IPS-NIHi7 (cell line): ENCODE results near the gene KLF16.

Experiments
- DNase-seq: peaks from one replicate; pipeline ENCODE4 v3.0.0; 2012; ENCODE audit warnings: mixed read lengths; ENCODE audit errors: extremely low spot score

The KLF16 gene

DNA sequence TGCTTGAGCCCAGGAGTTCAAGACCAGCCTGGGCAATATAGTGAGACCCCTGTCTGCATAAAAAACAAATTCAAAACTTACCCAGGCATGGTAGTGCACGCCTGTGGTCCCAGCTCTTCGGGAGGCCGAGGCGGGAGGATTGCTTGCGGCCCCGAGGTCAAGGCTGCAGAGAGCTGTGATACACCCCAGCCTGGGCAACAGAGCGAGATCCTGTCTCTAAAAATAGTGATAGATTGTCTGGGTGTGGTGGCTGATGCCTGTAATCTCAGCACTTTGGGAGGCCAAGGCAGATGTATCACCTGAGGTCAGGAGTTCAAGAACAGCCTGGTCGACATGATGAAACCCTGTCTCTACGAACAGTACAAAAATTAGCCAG, 4.0 kb upstream of the KLF16 start:
- DNase-seq = no peak

DNA sequence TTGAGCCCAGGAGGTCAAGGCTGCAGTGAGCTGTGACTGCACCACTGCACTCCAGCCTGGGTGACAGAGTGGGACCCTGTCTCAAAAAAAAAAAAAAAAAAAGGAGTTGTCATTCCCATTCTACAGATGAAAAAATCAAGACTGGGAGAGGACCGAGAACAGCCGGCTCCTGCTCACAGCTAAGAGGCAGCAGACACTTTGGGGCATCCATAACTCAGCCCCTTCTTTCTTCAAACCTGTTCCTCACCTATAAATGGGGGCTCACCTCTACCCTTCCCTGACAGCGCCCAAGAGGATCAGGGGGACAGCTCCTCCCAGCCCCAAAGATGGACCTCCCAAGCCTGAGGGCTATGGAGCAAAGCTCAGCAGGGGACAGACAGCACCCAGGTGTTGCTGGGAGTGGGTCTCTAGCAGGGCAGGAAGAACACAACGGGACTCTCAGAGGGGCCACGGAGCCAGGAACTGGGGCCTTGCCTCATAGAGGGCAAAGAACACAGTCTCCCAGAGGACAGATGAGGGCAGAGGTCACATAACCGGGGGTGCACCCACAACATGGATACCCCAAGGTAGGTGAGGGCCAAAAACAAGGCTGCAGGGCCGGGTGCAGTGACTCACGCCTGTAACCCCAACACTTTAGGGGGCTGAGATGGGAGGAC, 3.4 kb upstream of the KLF16 start:
- DNase-seq = no peak

DNA sequence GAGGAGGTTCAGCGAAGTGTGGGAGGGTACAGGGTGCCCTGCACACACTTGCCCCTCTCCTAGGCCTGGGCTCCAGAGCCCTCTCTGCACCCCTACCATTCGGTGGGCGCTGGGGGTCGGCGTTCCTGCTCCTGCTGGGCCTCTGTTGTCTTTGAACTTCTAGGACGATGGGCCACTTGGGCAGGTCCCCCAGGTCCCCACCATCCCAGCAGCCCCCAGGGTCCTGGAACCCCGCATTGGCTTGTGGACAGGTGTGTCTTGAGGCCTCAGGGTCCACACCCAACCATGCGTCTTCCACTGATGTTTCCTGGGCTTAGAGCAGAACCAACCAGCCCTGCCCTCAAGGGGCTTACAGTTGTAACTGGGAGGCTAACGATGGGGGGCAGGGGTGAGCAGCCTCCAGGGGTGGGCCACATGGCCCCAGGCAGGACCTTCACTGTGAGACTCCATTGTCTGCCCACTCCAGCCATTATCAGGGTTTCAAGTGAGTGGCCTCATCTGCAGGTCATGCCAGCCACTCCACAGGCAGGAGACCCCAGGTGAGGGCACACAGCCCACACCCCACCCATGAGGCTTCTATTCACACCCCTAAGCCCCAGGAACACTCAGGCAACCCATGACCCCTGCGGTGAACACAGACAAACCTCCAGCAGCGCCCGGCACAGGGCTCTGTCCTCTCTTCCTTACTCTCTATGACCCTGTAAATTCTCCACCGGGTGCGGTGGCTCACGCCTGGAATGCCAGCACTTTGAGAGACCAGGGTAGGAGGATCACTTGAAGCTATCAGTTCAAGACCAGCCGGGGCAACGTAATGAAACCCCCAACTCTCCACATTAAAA, 2.0 kb upstream of the KLF16 start:
- no peak for DNase-seq

DNA sequence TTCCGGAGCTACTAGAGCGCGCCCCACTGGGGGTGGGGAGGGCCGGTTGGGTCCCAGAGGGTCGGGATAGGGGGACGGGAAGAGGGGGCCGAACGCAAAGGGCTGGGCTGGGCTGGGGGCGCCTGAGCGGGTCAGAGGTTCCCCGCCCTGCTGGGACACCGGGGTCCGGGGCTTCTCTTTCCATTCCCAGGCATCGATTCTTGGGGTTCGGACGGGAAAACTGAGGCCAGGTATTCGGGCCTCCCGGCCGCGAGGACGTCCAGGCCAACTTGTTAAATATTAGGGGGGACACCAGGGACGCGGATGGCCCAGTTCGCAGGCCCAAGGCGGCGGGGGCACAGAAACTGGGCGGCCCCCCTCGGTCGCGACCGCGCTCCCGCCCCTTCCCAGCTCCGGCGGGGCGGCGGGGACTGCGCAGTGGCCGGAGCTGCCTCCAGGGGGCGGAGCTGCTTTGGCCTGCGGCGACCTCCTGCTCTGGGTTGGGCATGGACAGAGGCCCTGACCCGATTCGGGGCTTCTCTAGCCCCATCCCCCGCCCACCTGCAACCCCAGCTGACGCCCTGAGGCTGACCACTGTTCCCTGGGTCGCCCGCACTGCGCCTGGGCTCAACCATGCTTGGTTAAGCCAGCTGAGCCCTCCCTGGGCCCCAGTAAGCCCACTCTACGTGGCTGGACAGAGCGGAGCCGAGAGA, 1.2 kb upstream of the KLF16 start:
- DNase-seq = peak; percentile 86

DNA sequence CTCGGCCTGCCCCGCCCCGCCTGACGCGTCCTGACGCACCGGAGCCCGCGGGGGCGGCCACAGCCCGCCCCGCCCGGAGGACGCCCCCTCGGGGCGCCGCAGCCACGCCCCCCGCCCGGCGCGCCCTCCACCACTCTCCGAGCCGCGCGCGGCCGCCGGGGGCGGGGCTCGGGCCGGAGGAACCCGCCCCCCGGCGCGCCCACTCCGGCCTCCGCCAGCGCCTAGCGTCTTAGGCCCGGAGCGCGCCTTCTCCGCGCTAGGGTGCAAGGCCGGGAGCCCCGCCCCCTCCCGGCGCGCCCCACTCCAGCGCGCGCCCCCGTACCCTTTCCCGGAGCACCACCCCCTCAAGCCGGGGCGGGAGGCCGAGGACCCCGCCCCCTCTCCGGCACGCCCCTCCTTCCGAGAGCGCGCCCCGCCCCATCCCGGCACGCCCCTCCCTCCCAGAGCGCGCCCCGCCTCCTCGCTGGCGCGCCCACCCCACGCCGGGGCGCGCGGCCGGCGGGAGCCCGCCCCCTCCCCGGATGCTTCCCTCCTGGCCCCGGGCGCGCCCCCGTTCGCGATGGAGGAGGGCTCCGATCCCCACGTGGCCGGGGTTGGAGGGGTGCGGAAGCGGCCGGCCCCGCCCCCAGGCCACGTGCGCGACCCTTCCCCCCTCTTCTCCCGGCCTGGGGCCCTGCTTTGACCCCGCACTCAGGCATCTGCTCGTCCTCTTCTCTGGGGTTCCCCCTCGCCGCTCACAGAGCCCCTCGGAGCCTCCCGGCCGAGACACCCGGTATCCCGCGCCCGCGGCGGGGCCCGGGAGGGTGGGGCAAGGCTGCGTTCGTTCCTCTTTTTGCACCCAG, 480 bp upstream of the KLF16 start:
- peak; percentile 91 for DNase-seq

DNA sequence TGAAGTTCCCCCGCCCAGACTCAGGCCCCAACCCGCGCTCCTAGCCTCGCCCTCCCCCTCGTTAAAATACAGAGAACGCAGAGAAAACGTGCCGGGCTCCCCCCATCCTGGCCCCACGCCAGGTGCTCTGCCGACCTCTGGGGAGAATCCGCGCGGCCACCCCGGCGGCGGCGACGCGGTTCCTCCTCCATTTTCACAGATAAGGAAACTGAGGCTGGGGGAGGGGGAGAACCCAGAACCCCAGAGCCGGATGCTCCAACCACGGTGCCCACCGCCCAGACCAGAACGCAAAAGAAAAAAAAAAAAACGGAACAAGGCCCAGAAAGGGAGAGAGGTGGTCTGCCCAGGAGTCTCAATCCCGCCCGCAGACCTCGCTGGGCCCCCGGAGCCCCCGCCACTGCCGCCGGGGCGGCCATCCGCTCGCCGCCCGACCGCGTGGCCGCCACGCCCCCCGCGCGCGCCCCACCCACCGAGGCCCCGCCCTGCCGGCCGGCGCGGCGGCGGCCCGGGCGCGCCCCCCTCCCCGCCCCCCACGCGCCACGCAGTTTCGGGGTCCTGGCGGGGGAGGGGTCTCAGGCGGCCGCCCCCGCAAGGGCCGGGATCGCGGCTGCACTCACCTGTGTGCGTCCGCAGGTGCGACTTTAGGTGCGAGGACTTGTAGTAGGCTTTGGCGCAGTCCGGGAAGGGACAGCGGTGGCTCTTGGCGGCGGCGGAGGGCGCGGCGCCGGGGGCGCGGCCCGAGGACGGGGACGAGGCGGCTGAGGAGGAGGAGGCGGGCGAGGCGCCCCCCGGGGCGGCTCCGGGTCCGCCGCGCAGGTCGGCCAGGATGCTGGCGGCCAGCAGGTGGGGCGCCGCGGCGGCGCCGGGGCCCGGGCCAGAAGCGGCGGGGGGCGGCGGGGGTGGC, 703 bp downstream of the KLF16 start:
- no peak for DNase-seq

DNA sequence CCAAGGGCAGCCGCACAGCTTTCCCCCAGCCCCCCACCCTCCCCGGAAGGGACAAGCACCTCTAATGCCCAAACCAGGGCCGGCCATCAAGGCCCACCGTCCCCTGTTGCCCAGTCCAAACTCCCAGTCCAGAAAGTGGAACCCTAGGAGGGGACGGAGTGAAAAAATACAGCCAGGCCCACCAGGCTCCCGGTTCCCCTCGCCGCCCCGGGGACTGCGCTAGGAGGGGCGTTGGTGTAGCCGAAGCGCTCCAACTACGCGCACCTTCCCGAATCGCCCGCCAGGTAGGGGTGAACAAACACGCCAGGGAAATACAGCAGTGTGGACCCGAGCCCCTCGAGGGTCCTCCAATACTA, 1.3 kb downstream of the KLF16 start:
- DNase-seq = no peak

DNA sequence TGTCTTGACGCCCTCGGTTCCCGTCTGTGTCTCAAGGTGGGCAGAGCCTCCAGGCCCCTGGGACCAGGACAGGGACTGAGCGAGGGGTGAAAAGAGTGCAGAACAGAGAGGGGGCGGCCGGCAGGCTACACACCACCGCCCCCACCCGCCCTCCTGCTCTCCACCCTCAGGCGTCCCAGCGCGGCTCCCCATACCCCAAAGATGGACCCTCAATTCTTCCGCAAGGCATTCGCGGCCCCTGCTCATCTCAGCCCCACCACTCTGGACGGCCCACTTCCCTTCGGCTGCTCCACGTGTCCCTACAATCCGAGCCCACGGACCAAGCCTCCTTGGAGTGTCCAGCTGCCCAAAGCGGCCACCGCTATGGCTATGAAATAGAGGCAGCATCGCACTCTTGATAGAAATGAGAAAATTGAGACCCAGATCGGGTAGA, 1.8 kb downstream of the KLF16 start:
- no peak for DNase-seq

DNA sequence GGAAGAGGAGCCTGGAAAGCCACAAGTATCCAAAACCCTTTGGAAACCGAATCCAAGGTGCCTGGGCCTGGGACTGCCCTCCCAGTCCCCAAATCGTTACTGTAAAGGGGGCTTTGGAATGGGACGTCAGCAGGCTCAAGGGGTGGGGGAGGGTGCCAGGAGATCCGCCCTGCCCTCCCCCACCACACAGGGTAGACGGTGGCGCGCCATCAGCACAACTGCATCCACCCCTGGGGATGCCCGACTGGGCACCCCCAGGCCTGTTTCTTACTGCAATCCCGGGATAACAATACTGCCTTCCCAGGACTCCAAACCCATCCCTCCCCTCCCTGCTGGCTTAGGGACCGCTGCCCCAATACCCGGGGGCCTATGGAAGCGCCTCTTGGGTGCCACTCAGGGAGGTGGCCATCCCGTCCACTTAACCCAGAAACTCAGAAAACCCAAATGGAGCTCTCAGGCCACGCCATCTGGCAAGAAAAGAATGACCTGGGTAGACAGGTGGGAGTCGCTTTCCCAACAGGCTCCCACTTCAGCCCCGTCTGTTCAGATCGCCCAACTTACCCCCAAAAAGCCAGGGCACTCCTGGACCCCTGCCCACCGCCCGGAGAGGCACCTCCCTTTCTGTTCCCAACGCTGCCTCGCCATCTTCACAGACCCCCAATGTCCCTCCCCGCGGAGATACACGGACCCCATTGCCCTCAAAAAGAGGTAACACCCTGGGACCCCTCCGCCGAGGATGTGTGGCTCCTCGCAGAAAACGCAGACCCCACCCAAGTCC, 2.4 kb downstream of the KLF16 start:
- DNase-seq = no peak

DNA sequence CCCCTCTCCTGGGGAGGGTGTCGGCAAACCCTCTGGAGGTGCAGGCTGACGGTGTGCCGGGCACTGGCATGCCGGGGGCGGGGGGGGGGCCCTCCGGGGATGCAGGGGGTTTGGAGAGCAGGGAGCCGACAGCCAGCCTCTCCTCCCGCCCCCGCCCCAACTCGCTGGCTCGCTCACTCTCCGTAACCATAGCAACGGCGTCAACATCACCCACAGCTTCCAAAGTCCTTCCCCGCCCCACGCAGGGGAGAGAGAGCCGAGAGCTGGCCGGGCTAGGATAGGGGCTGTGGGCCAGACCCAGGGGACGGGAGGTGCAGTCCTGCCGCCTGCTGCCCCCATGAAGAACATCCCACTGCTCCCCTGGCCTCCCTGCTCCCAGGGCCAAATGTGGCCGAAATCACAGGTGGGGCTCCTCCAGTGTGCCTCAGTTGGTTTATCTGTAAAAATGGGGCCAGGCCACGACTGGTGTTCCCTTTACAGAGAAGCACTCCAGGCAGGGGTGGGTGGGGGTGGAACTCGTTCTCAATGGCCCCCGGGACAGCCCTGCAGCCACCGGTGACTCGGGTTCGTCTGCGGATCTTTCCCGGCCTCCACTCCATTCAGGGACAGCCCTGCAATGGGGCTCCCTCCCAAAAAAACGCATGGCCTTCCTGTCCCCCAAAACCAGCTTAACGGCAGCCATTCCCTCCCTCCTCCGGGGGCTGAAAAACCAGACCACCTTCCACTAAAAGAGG, 3.2 kb downstream of the KLF16 start:
- DNase-seq = no peak

DNA sequence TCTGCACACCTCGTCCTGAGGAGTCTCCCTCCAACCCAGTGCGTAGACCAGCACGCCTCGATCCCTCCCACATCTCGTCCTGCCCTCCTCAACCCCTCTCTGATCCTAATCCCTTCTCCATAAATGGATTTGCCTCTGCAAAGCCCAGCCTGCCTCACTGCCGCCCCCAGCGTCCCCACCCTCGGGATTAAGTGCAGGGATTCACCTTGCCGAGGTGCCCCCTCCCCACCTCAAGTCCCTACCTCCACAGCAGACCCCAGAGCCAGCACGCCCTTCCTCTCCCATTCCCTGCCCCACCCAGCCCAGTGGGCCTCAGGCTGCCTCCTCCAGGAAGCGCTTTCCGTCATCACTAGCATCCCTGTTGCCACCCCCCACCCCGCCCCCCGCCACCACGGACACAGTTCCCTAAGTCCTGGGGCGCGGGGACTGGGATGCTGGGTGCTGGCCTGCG, 4.0 kb downstream of the KLF16 start:
- no peak for DNase-seq

DNA sequence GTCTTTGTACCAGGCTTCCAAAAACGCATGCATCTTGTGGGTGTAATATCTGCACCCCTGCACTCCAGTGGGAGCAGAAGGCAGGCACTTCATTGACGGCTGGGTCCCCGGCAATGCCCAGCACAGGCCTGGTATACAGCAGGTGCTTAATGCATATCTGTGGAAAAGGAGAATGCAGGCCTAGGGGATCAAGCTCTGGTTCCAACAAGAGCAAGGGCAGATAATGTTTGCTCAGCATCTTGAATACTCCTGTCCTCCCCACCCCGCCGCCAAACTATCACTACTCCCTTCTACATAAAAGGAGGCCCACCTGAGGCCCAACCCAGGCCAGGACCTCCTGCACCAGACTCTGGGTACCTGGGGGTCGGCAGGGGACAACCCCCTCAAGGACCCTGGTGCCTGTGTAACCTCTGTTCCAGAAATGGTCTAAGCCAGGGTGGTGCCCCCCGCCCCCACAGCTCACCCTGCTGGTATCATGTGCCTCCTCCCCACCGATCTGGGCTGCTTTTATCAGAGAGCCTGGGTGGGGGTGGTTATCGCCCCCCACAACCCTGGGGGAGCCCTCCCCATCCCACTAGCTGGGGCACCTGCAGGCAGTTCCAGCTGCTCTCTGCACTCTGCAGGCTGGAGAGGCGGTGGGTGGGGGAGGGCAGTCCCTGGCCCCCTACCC, 4.8 kb downstream of the KLF16 start:
- no peak for DNase-seq

DNA sequence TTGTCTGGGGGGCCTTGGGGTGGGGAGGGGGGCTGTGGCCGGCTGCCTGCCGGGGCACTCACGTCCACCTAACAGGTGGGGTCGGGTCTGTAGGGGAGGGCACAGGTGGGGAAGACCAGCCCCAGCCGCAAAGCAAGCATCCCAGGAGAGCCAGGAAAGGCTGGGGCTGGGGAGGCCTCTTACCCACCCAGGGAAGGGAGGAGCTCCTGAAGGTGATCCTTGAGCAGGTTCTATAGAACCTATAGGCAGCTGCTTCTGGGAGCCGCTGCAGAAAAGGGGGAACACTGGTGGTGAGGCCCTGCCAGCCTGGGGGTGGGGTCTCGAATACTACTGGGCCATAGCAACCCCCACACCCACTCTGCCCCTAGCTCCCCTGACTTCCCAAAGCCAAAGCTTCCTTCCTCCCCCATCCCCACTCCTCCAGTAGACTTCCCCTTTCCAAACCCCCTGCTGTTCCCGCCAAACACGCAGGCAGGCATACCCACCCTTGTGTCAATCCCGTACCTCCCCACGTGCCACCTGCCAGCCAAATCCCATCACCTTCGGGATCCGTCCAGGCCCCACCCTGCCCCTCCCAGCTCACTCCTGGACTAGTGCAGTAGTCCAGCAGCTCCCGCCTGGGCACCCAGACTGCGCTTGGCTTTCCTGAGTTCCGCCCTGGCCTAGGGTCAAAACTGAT, 5.6 kb downstream of the KLF16 start:
- DNase-seq = no peak

DNA sequence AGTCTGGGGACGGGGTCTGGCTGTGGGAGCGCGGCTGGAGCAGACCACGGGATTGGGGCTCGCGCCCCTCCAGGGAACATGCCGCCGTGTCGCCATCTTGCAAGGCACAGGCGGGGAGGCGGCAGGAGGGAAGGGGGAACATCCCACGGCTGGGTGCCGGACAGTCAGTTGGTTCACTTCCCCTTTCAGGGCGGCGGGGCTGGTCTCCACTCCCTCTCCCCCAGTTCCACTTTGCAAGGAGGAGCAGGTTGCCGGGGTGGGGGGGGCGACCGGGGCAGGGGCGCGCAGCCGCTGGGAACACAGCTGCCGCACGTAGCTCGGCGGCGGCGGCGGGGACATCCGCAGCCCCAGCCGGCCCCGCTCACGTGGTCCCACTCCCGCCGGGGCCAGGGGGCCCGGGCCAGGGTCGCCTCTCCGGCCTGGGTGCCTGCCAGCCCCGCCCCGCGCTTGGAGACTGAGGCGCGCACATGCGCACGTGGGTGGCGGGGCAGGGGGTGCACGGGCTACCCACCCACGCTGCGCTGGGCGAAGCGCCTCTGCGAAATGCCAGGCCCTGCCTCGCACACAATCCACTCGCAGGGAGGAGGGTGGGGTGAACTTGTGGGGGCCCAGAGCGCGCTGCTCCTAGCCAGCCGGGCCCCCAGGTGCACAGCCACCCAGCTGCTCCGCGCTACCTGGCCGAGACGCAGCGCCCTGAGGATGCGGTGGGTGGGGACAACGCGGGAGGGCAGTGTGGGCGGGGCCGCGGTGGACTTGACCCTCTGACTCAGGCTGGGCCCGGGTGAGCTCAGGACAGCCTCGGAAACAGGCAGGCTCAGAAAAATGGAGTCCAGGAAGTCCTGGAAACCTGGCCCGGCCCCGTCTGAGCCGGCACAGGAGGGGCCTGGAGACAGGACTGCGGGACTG, 6.4 kb downstream of the KLF16 start:
- peak; percentile 58 for DNase-seq

DNA sequence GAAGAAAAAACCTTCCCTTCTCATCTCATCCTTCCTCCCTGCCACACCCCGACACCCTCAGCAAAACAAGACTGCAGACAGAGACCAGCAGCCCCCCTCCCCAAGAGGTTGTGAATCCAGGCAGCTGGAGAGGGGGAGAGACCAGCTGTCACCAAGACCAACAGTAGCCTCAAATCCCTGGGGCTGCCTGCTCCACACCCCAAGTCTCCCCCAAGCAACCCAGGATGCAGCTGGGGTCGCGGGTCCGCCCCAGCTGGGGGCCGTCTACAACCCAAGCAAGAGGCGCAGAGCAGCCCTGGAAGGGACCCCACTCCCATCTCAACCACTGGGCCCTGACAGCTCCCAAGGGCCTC, 7.1 kb downstream of the KLF16 start:
- no peak for DNase-seq

DNA sequence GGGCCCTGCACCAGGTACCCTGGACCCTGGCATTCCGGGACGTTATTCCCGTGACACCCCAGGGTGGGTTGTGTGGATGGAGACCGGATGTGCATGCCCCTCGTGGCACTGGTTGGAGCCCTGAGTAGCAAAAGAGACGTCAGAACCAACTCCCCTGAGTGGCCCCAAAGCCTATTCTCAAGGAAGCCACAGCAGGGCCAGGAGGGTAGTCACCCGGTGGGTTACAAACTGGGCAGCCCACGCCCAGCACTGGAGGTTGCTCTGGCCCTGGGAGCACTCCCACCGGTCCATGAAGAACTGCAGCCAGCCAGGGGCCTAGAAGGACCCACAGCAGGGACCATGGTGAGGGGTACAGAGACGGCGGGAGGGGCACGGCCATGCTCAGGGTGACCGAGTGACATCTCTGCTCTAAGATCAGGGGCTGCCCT, 7.5 kb downstream of the KLF16 start:
- DNase-seq = no peak
